OCI-LY3 (cell line): ENCODE measurements around the gene ADTRP.

Experiments used
- H2AFZ ChIP-seq: fragments of 200-600, 300-600 bp; shearing (Covaris generic); 2 replicates; pipeline ENCODE4 v1.6.0; 2014; ENCODE audit warnings: antibody characterized with exemption, low read depth, low read length
- H3K27ac ChIP-seq: fragments of 200-600, 300-600 bp; sonication (generic); 2 replicates; pipeline ENCODE4 v1.5.1; 2014; ENCODE audit warnings: mild to moderate bottlenecking, low read length, moderate library complexity, mixed read lengths
- H3K27me3 ChIP-seq: fragments of 200-600, 300-600 bp; sonication (generic); 2 replicates; pipeline ENCODE4 v1.6.1; 2014; ENCODE audit warnings: low read depth, low read length, mixed read lengths
- H3K36me3 ChIP-seq: fragments of 200-600, 300-600 bp; sonication (generic); replicated peaks from 2 replicates; pipeline ENCODE3; 2014; ENCODE audit warnings: low read depth, low read length, mixed read lengths
- H3K4me1 ChIP-seq: fragments of 300-600, 200-600 bp; sonication (generic); 2 replicates; pipeline ENCODE4 v1.6.1; 2014; ENCODE audit warnings: low read length, mixed read lengths
- H3K4me2 ChIP-seq: fragments of 200-600, 300-600 bp; sonication (generic); 2 replicates; pipeline ENCODE4 v1.6.1; 2014; ENCODE audit warnings: low read length, mixed read lengths
- H3K4me3 ChIP-seq: fragments of 300-600, 200-600 bp; sonication (generic); 2 replicates; pipeline ENCODE4 v1.5.1; 2014; ENCODE audit warnings: antibody characterized with exemption, mild to moderate bottlenecking, low read length, moderate library complexity
- H3K79me2 ChIP-seq: fragments of 300-600, 200-600 bp; shearing (Covaris generic); 2 replicates; pipeline ENCODE4 v1.6.1; 2014; ENCODE audit warnings: mild to moderate bottlenecking, low read length, mixed read lengths
- H3K9ac ChIP-seq: fragments of 300-600, 200-600 bp; shearing (Covaris generic); 2 replicates; pipeline ENCODE4 v1.6.0; 2014; ENCODE audit warnings: mild to moderate bottlenecking, low read length, moderate library complexity
- H3K9me3 ChIP-seq: fragments of 200-600, 300-600 bp; shearing (Covaris generic); 2 replicates; pipeline ENCODE4 v1.6.1; 2014; ENCODE audit warnings: low read length, mixed read lengths; ENCODE audit not compliant: insufficient read depth
- H4K20me1 ChIP-seq: fragments of 200-600, 300-600 bp; sonication (generic); 2 replicates; pipeline ENCODE4 v1.6.1; 2016; ENCODE audit warnings: low read length, mixed read lengths; ENCODE audit not compliant: insufficient read depth
- EZH2phosphoT487 ChIP-seq: fragments of 200-600 bp; shearing (Covaris generic); IDR thresholded peaks from 2 replicates; pipeline ENCODE4 v1.6.1; 2018; ENCODE audit warnings: antibody characterized with exemption, mixed run types, low read depth
- TF ChIP-seq, protein P1 (sequence below): fragments of 200-600, 300-600 bp; sonication (generic); IDR thresholded peaks from 2 replicates; pipeline ENCODE4 v1.5.1; 2014; ENCODE audit warnings: antibody characterized with exemption, low read length, low read depth

Gene ADTRP

DNA sequence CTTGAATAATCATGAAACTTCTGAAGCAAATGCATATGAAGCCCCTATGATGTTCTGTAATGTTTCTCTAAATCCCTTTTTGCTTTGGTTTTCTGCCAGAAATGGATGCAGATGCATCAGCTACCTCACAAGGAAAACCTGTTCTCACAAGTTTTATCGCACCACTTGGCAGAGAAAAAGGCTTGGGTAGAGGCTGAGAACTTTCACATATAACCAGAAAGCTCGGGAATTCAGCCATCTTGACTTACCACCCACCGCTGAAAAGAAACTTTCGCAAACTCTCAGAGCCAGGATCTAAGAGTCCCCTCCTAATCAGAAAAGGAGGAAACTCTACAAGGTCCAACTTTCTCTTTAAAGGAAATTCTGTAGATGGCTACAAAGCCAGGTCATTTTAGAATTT is 36.2 kb upstream of the ADTRP start:
- Histone ChIP-seq H3K9me3 (no peaks in the 10 kb centered on the region), H3K9ac (no peak overlapping the region), H3K4me2 (no peak overlapping the region), H3K4me3 (no peak overlapping the region), H3K27ac (no peak overlapping the region), H2AFZ (no peak overlapping the region), H3K4me1 (peaks cover 7% of the 10 kb centered on the region), H3K36me3 (no peaks in the 10 kb centered on the region), H3K79me2 (no peaks in the 10 kb centered on the region), H4K20me1 (no peaks in the 10 kb centered on the region), H3K27me3 (no peaks in the 10 kb centered on the region)
- no peak for TF ChIP-seq EZH2phosphoT487
- TF ChIP-seq, protein P1, sequence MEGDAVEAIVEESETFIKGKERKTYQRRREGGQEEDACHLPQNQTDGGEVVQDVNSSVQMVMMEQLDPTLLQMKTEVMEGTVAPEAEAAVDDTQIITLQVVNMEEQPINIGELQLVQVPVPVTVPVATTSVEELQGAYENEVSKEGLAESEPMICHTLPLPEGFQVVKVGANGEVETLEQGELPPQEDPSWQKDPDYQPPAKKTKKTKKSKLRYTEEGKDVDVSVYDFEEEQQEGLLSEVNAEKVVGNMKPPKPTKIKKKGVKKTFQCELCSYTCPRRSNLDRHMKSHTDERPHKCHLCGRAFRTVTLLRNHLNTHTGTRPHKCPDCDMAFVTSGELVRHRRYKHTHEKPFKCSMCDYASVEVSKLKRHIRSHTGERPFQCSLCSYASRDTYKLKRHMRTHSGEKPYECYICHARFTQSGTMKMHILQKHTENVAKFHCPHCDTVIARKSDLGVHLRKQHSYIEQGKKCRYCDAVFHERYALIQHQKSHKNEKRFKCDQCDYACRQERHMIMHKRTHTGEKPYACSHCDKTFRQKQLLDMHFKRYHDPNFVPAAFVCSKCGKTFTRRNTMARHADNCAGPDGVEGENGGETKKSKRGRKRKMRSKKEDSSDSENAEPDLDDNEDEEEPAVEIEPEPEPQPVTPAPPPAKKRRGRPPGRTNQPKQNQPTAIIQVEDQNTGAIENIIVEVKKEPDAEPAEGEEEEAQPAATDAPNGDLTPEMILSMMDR, result no peak

DNA sequence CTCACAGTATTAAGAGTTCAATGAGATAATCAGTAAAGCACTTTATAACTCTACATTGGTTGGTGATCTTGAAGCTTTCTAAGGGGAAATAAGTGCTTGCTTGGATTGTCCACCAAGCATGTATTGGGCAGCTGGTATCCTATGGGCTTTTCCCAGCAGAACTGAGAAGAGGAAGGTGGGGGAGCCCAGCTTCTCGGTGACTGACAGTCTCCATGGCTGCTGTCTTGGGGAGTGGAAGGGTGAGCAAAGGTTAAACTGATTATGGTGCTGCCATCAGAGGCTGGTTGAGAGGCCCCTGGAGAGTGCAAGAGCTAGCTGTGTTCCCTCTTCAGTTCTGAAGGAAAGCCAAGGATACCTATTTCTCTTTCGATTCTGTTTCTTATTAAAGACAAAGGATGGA is 35.5 kb upstream of the ADTRP start:
- H3K36me3 ChIP-seq, result no peaks in the 10 kb centered on the region
- peaks cover 7% of the 10 kb centered on the region for H3K4me1 ChIP-seq
- no peak overlapping the region for H3K4me3 ChIP-seq
- H3K9me3 ChIP-seq, result no peaks in the 10 kb centered on the region
- no peak for TF ChIP-seq EZH2phosphoT487
- TF ChIP-seq, protein P1, result no peak
- no peak overlapping the region for H3K4me2 ChIP-seq
- no peaks in the 10 kb centered on the region for H4K20me1 ChIP-seq
- H2AFZ ChIP-seq, result no peak overlapping the region
- no peaks in the 10 kb centered on the region for H3K79me2 ChIP-seq
- no peak overlapping the region for H3K27ac ChIP-seq
- H3K27me3 ChIP-seq, result no peaks in the 10 kb centered on the region
- no peak overlapping the region for H3K9ac ChIP-seq

DNA sequence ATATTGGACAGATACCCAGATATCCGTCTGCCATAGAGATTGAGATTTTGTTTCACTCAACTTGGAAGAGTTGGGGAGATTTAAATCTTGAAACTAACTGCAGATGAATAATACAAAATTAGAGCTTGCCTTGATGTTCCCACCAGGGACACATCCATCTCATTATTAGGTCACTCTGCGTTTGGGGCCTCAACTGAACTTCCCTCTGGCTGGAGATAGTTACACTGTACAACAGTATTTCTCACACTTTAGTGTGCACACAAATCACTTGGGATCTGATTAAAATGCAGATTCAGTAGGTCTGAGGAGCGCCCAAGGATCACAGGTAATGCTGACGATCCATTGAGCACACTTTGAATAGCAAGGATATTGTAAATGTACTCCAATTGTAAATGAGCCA is 35.0 kb upstream of the ADTRP start:
- Histone ChIP-seq H3K4me2 (no peak overlapping the region), H3K36me3 (no peaks in the 10 kb centered on the region), H3K27ac (no peak overlapping the region), H3K79me2 (no peaks in the 10 kb centered on the region), H4K20me1 (no peaks in the 10 kb centered on the region), H3K4me3 (no peak overlapping the region), H3K9me3 (no peaks in the 10 kb centered on the region), H3K27me3 (no peaks in the 10 kb centered on the region), H3K4me1 (peaks cover 7% of the 10 kb centered on the region), H2AFZ (no peak overlapping the region), H3K9ac (no peak overlapping the region)
- TF ChIP-seq, protein P1, result no peak
- TF ChIP-seq EZH2phosphoT487, result no peak

DNA sequence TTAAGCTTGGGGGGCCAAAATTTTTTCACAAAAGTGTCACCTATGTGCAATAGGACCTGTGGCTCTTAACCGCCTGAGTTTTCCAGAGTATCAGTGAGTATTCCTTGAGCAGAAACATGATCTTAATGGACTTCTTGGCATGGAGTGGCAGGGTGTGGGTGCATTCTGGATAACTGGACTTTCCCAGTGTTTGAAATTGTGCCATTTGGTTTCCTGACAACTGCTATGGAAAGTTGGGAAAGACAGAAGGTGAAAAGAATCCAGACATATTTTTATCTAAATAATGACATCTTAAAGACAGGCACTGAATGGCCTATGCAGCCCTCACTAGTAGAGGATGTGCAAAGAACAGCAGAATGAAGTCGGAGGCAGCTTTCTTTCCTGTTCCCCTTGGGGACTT is 34.3 kb upstream of the ADTRP start:
- Histone ChIP-seq H4K20me1 (no peaks in the 10 kb centered on the region), H3K27ac (no peak overlapping the region), H3K4me1 (peaks cover 7% of the 10 kb centered on the region), H3K9me3 (no peaks in the 10 kb centered on the region), H3K27me3 (no peaks in the 10 kb centered on the region), H3K9ac (no peak overlapping the region), H3K79me2 (no peaks in the 10 kb centered on the region), H3K4me2 (no peak overlapping the region), H2AFZ (no peak overlapping the region), H3K4me3 (no peak overlapping the region), H3K36me3 (no peaks in the 10 kb centered on the region)
- TF ChIP-seq, protein P1, result no peak
- TF ChIP-seq EZH2phosphoT487, result no peak
